PC-9 (cell line): ENCODE results near the gene TSPEAR. TPM values are rescaled to one million over a fixed set of nuclear protein-coding genes. Genes with fewer than 3 reads are reported as not detected.

Experiments used
- BruUV-seq: library from RNA; stranded (reverse); fragments of 400-500 nt; replicated peaks from 2 replicates; lab custom pipeline; 2021; lab: Mats Ljungman, UMichigan
- CTCF ChIA-PET: fragments of 300-600 bp; sonication (Branson Sonifier 250); formaldehyde crosslinking; loops from one replicate; lab custom pipeline; 2022; ENCODE audit warnings: antibody characterized with exemption; lab: Charles Lee
- POLR2A ChIA-PET: fragments of 300-600 bp; sonication (Branson Sonifier 250); formaldehyde crosslinking; loops from one replicate; lab custom pipeline; 2022; ENCODE audit warnings: antibody characterized with exemption; ENCODE audit not compliant: unreplicated experiment; lab: Charles Lee
- DNase-seq, 2 experiments: peaks; one replicate each; pipeline versions ENCODE4 v3.0.0 to v3.0.0-alpha.2; 2015 to 2022; ENCODE audit warnings: mixed read lengths in 1 of 2
- H2AFZ ChIP-seq: fragments of 200-600 bp; sonication (generic); 2 replicates; pipeline ENCODE4 v1.8.1; 2017; ENCODE audit warnings: antibody characterized with exemption
- H3F3A ChIP-seq: fragments of 200-600 bp; sonication (generic); 2 replicates; pipeline ENCODE4 v1.8.1; 2017; ENCODE audit warnings: antibody characterized with exemption, mild to moderate bottlenecking, low read depth; ENCODE audit not compliant: insufficient read depth
- H3K27ac ChIP-seq: fragments of 200-600 bp; sonication (generic); 2 replicates; pipeline ENCODE4 v1.6.1; 2016; ENCODE audit warnings: mixed run types
- H3K27me3 ChIP-seq: fragments of 200-600 bp; sonication (generic); 2 replicates; pipeline ENCODE4 v1.6.1; 2016; ENCODE audit warnings: low read depth, mixed run types; ENCODE audit not compliant: insufficient read depth
- H3K36me3 ChIP-seq: fragments of 200-600 bp; sonication (generic); 2 replicates; pipeline ENCODE4 v1.6.1; 2016; ENCODE audit warnings: low read depth, mixed run types
- H3K4me1 ChIP-seq: fragments of 200-600 bp; sonication (generic); replicated peaks from 2 replicates; pipeline ENCODE4 v1.6.1; 2016; ENCODE audit warnings: mixed run types; ENCODE audit not compliant: insufficient read depth
- H3K4me2 ChIP-seq: fragments of 200-600 bp; sonication (generic); 2 replicates; pipeline ENCODE4 v1.6.1; 2017; ENCODE audit warnings: mixed run types
- H3K4me3 ChIP-seq: fragments of 200-600 bp; sonication (generic); 2 replicates; pipeline ENCODE4 v1.6.1; 2016; ENCODE audit warnings: mixed run types
- H3K79me2 ChIP-seq: fragments of 200-600 bp; sonication (generic); 2 replicates; pipeline ENCODE4 v1.6.1; 2017; ENCODE audit warnings: low read depth, mixed run types
- H3K9me2 ChIP-seq: fragments of 200-600 bp; sonication (generic); 2 replicates; pipeline ENCODE4 v1.8.1; 2017; ENCODE audit warnings: mild to moderate bottlenecking; ENCODE audit not compliant: insufficient read depth
- H3K9me3 ChIP-seq: fragments of 200-600 bp; sonication (generic); 2 replicates; pipeline ENCODE4 v1.8.1; 2016; ENCODE audit warnings: low read depth; ENCODE audit not compliant: insufficient read depth
- H4K20me1 ChIP-seq: fragments of 200-600 bp; sonication (generic); 2 replicates; pipeline ENCODE4 v1.8.1; 2017; ENCODE audit not compliant: insufficient read depth
- CTCF ChIP-seq: fragments of 200-600 bp; sonication (generic); conservative IDR thresholded peaks from 2 replicates; pipeline ENCODE4 v1.6.1; 2017; ENCODE audit warnings: mixed run types, antibody characterized with exemption, mild to moderate bottlenecking, moderate library complexity
- EZH2 ChIP-seq: fragments of 200-600 bp; sonication (generic); IDR thresholded peaks from 2 replicates; pipeline ENCODE4 v1.8.0; 2017; ENCODE audit warnings: antibody characterized with exemption, low read depth
- intact Hi-C: fragments of 100-400 bp; cut with micrococcal nuclease; formaldehyde crosslinking; loops from one replicate; pipeline ENCODE4 v1.10.0; 2022; ENCODE audit not compliant: unreplicated experiment
- total RNA-seq: library from RNA; stranded (reverse); gene quantifications from 2 replicates; pipeline ENCODE4 v1.2.3, GENCODE V29; 2021

The TSPEAR gene
- total RNA-seq, 1 experiment from 2014 or later = not detected

- H4K20me1 ChIP-seq = no peaks in the 10 kb centered on the region
- no peak overlapping the region for H2AFZ ChIP-seq
- DNase-seq = no peak
- no peaks in the 10 kb centered on the region for H3K9me3 ChIP-seq
- H3K36me3 ChIP-seq = no peaks in the 10 kb centered on the region
- H3K4me3 ChIP-seq = no peak overlapping the region
- no peaks in the 10 kb centered on the region for H3K79me2 ChIP-seq
- H3F3A ChIP-seq = peaks cover 3% of the 10 kb centered on the region; the same call in 1 of the 2 replicates
- no peaks in the 10 kb centered on the region for H3K9me2 ChIP-seq
- H3K4me1 ChIP-seq = no peaks in the 10 kb centered on the region
- H3K27ac ChIP-seq = no peak overlapping the region
- intact Hi-C loops = no loop called here
- CTCF ChIA-PET = no interaction called here
- no TSS peak for BruUV-seq
- H3K4me2 ChIP-seq = no peak overlapping the region
- POLR2A ChIA-PET = no interaction called here
- H3K27me3 ChIP-seq = peaks cover 54% of the 10 kb centered on the region
- TF ChIP-seq EZH2 (no peak), CTCF (no peak)
These were observed 182.8 kb downstream of the TSPEAR start for GRCh38 chr21:44528634-44528995.

- Histone ChIP-seq H3K4me1 (no peaks in the 10 kb centered on the region), H3K27me3 (peaks cover 54% of the 10 kb centered on the region), H3K27ac (no peak overlapping the region), H2AFZ (no peak overlapping the region), H3K4me3 (no peak overlapping the region), H3K4me2 (no peak overlapping the region), H3K79me2 (no peaks in the 10 kb centered on the region), H3K36me3 (no peaks in the 10 kb centered on the region), H3K9me3 (no peaks in the 10 kb centered on the region), H4K20me1 (no peaks in the 10 kb centered on the region), H3F3A (peaks cover 3% of the 10 kb centered on the region; the same call in 1 of the 2 replicates), H3K9me2 (no peaks in the 10 kb centered on the region)
- POLR2A ChIA-PET = no interaction called here
- CTCF ChIA-PET = no interaction called here
- intact Hi-C loops = no loop called here
- BruUV-seq = no TSS peak
- TF ChIP-seq EZH2 = no peak
- DNase-seq = no peak
These were observed 183.3 kb downstream of the TSPEAR start for GRCh38 chr21:44527983-44528633.

- ChIA-PET POLR2A (no interaction called here), CTCF (no interaction called here)
- TF ChIP-seq EZH2 (no peak), CTCF (no peak)
- no peak for DNase-seq
- no peaks in the 10 kb centered on the region for H4K20me1 ChIP-seq
- no peaks in the 10 kb centered on the region for H3K36me3 ChIP-seq
- H3K4me3 ChIP-seq = no peak overlapping the region
- H3K4me2 ChIP-seq = no peak overlapping the region
- H3K79me2 ChIP-seq = no peaks in the 10 kb centered on the region
- H3K27me3 ChIP-seq = peaks cover 54% of the 10 kb centered on the region
- no peaks in the 10 kb centered on the region for H3K9me3 ChIP-seq
- no TSS peak for BruUV-seq
- no peaks in the 10 kb centered on the region for H3K9me2 ChIP-seq
- H3K27ac ChIP-seq = no peak overlapping the region
- H3K4me1 ChIP-seq = no peaks in the 10 kb centered on the region
- peaks cover 3% of the 10 kb centered on the region; the same call in 1 of the 2 replicates for H3F3A ChIP-seq
- H2AFZ ChIP-seq = no peak overlapping the region
- intact Hi-C loops = no loop called here
These were observed 184.0 kb downstream of the TSPEAR start for GRCh38 chr21:44527156-44527982.
